Raji (cell line): ENCODE measurements around the gene PRCP.

Experiments used
- POLR2A ChIP-seq: IDR thresholded peaks from 2 replicates; pipeline ENCODE4 v1.6.1; 2011; ENCODE audit warnings: low read depth, low read length, control low read depth; ENCODE audit not compliant: insufficient read depth

PRCP gene

DNA sequence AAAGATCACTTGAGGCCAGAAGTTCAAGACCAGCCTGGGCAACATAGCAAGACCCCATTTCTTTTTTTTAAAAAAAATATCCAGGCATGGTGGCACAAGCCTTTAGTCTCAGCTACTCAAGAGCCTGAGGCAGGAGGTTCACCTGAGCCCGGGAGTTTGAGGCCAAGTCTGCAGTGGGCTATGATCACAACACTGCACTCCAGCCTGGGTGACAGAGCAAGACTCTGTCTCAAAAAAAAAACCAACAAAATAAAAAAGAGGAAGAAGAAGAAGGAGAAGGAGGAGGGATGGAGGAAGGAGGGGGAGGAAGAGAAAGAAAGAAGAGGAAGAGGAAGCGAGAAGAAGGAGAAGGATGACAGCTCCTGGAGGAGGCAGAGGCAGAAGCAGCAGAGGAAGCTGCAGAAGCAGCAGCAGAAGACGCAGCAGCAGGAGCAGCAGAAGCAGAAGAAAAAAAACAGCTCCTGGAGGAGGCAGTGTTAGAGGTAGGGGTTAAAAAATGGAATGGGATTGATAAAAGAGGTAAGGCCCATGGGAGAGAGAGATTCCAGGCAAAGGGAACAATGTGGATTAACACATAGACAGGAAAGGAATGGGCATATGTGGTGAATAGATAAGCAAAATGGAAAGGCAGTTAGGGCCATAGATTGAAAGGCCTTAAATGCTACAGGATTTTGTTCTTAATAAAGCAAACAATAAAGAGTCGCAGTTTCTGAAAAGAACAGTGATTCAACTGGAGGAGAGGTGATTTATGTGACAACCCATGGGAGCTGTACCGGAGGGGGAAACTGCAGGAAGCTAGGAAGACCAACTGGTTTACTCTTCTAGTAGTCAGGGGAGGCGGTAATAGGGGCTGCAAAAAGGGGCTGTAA lies 10.9 kb downstream of the PRCP start:
- no peak for TF ChIP-seq POLR2A

DNA sequence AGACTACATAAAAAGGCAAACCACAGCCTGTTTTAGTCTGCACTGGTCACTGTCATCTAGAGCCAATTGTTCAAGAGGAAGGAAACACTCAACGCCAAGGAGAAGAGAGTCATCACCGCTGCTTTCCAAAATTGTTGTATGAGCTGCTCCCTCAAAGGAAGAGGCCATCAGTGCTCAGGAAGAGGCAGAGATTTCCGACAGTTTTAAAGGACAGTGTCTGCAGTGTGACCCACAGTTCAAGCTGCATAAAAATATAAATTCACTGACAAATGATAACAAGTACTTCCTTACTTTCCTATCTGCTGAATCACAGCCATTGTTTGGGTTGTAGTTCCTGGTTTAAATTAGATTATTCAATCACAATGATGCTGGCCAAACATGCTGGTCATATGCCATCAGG lies 16.4 kb downstream of the PRCP start:
- no peak for TF ChIP-seq POLR2A

DNA sequence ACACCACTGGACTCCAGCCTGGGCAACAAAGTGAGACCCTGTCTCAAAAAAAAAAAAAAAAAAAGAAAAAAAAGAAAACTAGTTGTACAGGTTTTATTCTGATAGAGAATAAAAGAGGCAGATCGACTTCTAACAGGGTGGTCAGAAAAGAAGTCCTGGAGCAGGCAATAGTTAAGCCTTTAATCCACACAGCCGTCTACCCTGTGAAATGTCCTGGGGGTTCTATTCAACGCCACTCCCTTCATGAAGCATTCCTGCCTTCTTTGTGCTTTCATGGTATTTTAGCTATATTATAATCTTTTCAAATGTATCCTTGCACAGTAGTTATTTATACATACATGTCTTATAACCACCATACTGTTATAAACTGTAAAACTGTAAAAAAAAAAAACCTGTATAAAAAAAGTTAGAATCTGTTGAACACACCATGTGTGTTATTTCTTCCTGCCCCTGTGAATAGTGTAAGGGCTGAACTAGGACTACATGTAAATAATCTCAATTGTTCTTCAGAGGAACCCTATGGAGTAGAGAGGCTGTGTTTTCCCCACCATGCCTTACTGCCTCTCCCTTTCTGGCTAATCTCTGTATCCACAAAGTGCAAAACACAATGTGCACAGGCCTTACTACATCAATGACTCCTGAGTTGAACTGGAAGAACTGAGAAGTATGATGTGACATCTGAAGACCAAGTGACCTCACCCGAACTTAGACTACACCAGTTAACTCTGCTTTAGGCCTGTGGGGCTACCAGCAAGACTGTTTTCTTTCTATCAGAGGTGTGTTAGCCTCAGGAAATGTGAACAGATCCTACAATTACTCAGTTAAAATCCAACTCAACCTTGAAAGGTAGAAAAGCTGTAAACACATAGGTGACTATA lies 25.3 kb downstream of the PRCP start:
- TF ChIP-seq POLR2A, result no peak

DNA sequence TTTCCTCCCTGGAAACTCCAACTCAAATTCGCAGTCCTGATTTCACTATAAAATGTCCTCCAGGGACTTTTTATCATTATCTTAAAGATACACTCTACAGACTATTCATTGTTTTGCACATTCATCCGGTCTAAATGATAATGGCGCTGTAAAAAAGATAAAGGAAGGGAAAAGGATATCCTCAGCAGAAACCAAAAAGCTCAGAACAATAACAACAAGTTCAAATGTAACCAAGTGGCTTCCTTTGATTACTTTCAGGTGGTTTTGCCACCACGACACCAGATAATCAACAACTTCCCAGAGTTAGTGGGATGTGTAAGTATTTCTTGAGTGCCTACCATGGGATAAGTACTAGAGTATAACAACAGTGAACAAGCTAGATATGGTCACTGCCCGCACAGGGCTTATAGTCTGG lies 26.3 kb downstream of the PRCP start:
- no peak for TF ChIP-seq POLR2A

DNA sequence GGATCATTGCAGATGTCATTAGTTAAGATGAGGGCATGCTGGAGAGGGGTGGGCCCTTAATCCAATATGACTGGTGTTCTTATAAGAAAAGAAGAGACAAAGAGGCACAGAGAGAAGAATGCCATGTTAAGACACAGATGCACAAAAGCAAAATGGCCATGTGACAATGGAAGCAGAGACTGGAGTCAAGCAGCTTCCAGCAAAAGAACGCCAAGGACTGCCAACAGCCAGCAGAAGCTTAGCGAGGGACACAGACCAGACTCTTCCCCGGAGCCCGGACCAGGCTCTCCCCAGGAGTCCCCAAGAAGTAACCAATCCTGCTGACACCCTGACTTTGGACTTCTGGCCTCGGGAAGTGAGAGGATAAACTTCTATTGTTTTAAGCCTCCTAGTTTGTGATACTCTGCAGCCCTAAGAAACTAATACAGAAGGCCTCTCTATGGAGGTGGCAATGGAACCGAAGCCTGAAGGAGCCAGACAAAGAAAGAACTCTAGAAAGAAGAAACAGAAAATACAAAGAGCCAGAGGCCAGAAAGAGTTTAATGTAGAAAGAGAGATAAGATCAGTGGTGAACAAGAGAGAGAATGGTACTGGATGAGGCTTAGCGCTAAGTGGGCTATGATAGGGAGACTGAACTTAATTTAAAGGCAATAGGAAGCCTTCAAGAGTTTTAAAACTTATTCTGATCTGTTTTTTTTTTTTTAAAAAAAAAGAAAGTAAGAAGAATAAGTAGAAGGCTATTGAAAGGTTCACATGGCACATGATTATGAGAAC lies 27.7 kb downstream of the PRCP start:
- no peak for TF ChIP-seq POLR2A

DNA sequence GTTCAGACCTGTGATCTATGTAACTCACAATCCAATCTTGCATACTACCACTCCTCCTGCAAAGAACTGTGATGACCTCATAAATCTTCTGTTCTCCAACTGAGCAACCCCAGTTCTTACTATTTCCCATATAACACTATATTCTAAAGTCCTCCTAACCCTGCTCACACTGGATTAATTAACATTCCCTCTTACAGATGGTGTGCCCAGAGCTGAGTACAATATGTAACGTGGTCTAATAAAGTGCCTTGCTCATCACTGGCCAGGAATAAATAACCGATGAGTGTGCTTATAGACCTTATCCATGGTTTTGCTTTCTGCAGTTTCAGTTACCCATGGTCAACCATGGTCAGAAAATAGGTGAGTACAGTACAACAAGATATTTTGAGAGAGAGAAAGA lies 28.6 kb downstream of the PRCP start:
- TF ChIP-seq POLR2A, result no peak

DNA sequence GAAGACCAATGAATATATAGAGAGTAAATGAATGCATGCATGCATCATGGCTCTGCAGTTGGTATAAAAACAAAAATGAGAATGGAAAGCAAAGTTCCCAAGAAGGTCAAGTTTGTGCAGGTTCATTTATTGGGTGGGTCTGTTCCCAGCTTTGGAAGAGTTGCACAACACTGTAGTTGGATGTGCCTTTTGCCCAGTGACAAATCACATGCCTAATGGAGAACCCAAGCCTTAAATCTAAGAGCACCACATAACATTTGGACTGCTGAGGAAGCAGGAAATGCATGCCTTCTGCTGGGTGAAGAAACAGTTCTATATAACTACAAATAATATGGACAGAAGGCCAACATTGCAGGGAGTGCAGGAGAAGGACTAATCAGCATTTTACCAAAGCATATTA lies 30.6 kb downstream of the PRCP start:
- no peak for TF ChIP-seq POLR2A

DNA sequence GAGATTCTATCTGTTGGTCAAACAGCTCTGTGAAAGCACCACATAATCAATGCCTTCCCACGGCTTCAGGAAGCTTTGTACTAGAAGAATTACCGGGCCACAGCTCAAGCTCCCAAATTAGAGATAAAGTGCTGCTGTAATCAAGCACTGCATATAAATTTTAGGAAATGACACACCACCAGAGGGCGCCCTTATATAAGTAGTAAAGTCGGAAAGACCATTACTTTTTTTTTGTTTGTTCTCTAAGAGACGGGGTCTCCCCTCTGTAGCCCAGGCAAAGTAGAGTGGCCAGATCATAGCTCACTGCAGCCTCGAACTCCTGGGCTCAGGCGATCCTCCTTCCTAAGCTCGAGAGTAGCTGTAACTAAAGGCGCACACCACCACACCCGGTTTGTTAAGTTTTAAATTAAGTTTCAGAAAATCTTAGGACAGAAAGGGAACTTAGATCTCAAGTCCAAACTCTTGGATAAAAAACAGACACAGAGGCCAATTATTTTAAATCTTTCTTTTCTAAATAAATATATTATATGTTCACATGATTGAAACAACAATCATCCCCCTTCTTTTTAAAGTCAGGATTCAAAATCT lies 32.6 kb downstream of the PRCP start:
- TF ChIP-seq POLR2A, result no peak

DNA sequence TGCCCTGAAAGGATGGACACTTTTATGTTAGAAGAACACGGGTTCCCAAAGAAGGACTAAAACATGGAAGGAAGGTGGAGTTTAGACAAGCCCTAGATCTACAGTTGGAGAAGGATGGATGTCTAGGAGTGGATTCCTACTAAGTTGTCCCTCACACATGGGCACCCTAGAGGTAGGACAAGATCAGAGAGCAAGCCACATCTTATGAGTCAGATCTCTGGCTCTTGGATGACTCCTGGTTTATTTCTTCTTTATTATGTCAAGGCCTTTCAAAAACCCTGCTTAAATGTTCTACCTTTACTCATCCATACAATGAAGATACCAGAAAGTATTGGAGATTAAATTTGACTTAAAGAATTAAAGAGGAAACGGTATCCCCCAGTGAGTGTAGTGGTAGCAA lies 34.4 kb downstream of the PRCP start:
- no peak for TF ChIP-seq POLR2A

DNA sequence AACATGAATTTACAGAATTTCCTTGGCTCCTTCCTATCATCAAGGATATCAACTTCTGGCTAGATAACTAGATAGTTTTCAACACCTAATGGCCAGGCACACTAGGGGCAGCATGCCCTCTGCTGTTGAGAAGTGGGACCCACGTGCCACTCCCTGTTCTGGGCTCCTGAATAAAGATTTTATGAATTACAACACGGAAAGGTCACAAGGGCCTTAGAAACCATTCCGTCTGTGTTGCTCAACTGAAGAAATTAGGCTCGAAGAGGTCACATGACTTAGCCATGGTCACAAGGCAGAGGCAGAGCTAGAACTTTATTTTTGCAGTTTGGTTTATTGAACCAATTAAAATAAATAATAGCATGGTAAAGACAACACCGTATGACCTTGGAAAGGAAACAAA lies 36.0 kb downstream of the PRCP start:
- no peak for TF ChIP-seq POLR2A

DNA sequence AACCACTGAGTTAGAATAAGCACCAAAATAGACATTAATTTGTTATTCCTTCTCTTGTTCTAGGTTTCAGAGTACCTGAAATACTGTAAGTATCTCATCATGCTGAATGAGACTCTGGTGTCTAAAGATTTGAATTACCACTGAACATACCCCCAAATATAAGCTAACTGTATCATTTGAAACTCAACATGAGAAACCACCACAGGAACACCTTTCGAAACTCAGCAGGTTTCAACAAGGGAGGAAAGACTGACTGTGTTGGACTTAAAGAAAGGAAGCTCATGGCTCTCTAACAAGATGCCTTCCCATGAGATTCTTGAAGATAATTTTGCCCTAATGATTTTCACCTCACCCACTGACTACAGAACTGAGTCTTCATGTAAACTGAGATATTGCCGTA lies 37.0 kb downstream of the PRCP start:
- no peak for TF ChIP-seq POLR2A

DNA sequence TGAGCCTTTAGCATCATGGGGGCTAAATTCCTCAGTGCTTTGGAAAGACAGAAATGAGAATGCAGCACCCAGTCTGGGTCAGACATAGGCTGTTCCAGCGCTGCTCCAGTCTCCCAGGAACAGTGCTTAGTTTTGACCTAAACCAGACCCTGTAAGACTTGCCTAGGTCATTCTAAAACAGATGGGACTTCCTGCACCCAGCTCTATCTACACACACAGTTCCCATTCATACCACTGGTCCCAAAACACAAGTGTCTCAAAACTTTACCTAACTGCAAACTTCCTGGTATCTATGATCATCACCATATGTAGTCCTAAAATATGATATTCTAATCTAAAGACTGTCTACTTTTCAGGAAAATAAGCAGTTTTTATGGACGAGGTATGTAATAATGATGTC lies 37.9 kb downstream of the PRCP start:
- no peak for TF ChIP-seq POLR2A

DNA sequence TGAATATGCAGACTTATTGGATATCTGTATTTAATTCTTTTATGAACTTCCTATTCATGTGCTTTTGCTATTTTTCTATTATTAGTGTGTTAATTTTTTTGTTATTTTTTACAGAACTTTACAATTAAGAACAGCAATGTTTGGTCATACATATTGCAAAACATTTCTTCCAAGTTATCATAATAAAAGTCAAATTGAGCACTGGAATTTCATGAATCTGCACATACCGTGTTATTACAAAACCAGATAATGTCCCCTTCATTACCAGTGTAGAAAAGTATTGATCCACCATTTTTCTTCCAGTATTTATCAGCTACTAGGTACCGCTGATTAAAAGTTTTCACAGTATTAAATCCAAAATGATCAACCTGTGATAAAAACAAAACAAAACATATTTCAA lies 40.5 kb downstream of the PRCP start:
- TF ChIP-seq POLR2A, result no peak

DNA sequence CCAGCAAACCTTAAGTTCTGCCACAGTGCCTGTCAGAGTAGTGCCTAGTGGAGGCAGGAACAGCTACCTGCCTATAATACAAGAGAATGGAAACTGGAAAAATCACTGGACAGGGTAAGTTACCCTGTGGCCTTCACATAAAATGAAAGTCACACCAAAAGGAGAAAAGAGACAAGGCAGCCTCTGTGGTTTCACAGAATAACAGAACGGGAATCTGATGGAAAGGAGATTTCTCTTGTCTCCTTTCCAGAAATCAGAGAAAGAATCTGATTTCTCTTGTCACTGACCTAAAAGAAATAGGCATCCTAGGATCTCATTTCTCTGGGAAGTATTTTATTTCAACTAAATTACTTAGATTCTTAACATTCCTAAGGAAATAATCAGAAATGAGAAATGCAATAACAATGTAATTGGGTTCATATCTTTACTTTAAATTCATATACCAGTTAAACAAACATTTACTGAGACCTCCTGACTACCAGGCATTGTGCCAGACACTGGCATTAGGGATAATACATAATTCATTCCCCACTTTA lies 41.6 kb downstream of the PRCP start:
- TF ChIP-seq POLR2A, result no peak

DNA sequence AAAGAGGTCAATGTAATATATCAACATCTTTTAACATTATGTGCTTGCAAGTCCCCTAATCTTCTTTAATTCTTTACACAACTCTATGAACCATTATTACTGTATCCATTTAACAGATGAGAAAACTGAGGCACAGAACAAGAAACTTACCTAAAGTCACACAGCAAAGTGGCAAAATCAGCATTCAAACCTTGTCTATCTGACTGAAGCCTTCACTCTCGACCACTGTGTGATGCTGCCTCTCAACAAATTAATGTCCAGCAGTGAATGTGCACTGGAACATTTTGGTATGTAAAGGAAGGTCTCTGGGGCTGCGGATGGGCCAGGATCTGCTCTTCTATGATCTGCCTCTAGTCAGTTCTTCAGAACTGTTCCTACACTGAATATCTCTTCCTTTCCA lies 42.1 kb downstream of the PRCP start:
- TF ChIP-seq POLR2A, result no peak
